ENCODE results near the gene DYNLRB1. TPM values are rescaled to one million over a fixed set of nuclear protein-coding genes. Genes with fewer than 3 reads are reported as not detected.

The DYNLRB1 gene
- total RNA-seq, 1 experiment from 2014 or later: 127 TPM

DNA sequence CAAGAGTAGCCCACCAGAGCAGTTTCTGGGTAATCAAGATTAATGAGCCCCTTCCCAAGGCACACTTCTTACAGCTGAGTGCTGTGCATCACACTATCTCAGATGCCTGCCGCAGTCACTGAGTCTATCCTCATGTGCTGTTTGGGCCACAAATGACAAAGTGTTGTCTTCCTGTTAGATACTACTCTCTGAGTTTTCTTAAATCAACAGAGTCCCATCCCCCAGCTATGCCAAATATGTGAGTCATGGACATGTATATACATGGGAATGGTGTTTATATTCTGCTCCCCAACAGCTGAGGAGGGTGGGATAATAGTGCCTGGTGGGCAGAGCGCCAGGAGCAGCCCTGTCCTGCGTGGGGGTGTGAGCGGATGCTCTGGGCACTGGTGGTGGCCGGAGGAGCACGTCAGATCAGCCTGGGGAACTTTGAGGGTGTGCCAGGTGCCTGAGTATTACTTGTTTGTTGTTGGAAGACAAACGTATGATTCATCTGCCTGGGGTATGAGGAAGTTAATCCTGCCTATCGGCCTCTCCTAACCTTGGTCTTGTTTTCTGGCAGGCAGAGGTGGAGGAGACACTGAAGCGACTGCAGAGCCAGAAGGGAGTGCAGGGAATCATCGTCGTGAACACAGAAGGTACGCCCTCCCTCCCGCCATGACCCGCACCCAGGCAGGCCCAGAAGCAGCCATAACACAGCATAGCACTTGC lies 9.6 kb downstream of the DYNLRB1 start:
- Mint-ChIP-seq H3K4me1 (ENCODE audit: insufficient read depth, unreplicated experiment) (peaks cover 33% of the 10 kb centered on the region), H3K27me3 (ENCODE audit: insufficient read depth, unreplicated experiment) (no peaks in the 10 kb centered on the region), H3K4me3 (ENCODE audit: unreplicated experiment) (peak overlapping the region; percentile 72), H3K36me3 (ENCODE audit: insufficient read depth, unreplicated experiment) (peaks cover 71% of the 10 kb centered on the region), H3K27ac (ENCODE audit: low read depth, unreplicated experiment) (peak overlapping the region; percentile 97), H3K9me3 (ENCODE audit: unreplicated experiment) (no peaks in the 10 kb centered on the region)
- POLR2A ChIA-PET: interaction anchor here (0.6 to 5.0 kb wide), 13 partner anchors 10 to 338 kb away, joined by 3 to 205 read pairs (median 3); partner anchors contain the start of genes AHCY, DYNLRB1, MAP1LC3A and PIGU
- DNase-seq (ENCODE audit: unreplicated experiment): peak; percentile 98
- intact Hi-C loops (cut with micrococcal nuclease): loop anchor here (1.0 to 10.0 kb wide), 2 partner anchors 10 to 331 kb away; partner anchors contain the start of gene DYNLRB1
- no peak for TF ChIP-seq CTCF (IDR thresholded peaks at IDR 0.05; ENCODE audit: unreplicated experiment)
- BruUV-seq (replicated peaks): no TSS peak
- CTCF ChIA-PET: interaction anchor here (0.9 to 2.5 kb wide), 6 partner anchors 9 to 213 kb away, joined by 3 to 9 read pairs (median 6); partner anchors contain the start of gene DYNLRB1

- POLR2A ChIA-PET: interaction anchor here (1.0 to 5.0 kb wide), 10 partner anchors 10 to 224 kb away, joined by 3 to 205 read pairs (median 4); partner anchors contain the start of genes AHCY, DYNLRB1, MAP1LC3A and PIGU
- Mint-ChIP-seq H3K4me3 (ENCODE audit: unreplicated experiment) (peak overlapping the region; percentile 72), H3K36me3 (ENCODE audit: insufficient read depth, unreplicated experiment) (peaks cover 77% of the 10 kb centered on the region), H3K4me1 (ENCODE audit: insufficient read depth, unreplicated experiment) (peaks cover 36% of the 10 kb centered on the region), H3K9me3 (ENCODE audit: unreplicated experiment) (no peaks in the 10 kb centered on the region), H3K27ac (ENCODE audit: low read depth, unreplicated experiment) (peak overlapping the region; percentile 97), H3K27me3 (ENCODE audit: insufficient read depth, unreplicated experiment) (no peaks in the 10 kb centered on the region)
- BruUV-seq (replicated peaks): no TSS peak
- CTCF ChIA-PET: interaction anchor here (1.0 to 2.0 kb wide), 7 partner anchors 9 to 215 kb away, joined by 3 to 9 read pairs (median 5); partner anchors contain the start of gene DYNLRB1
- no peak for DNase-seq (ENCODE audit: unreplicated experiment)
- intact Hi-C loops (cut with micrococcal nuclease): loop anchor here (1.0 to 10.0 kb wide), 2 partner anchors 10 to 332 kb away; partner anchors contain the start of gene DYNLRB1
- TF ChIP-seq CTCF (IDR thresholded peaks at IDR 0.05; ENCODE audit: unreplicated experiment): no peak
Observed at GRCh38 chr20:34526466-34526865, 10.2 kb downstream of the DYNLRB1 start.

- POLR2A ChIA-PET: interaction anchor here (0.7 to 5.0 kb wide), 7 partner anchors 9 to 1939 kb away, joined by 3 to 205 read pairs (median 4); partner anchors contain the start of genes AHCY, DYNLRB1, MAP1LC3A and PIGU
- BruUV-seq (replicated peaks): no TSS peak
Observed at GRCh38 chr20:34527016-34527415, 10.8 kb downstream of the DYNLRB1 start.

More at GRCh38 chr20:34527016-34527415, 10.8 kb downstream of the DYNLRB1 start:
- peak overlapping the region; percentile 72 for H3K4me3 Mint-ChIP-seq (ENCODE audit: unreplicated experiment)
- peak overlapping the region; percentile 97 for H3K27ac Mint-ChIP-seq (ENCODE audit: low read depth, unreplicated experiment)
- CTCF ChIA-PET: interaction anchor here (0.6 to 2.0 kb wide), 9 partner anchors 10 to 216 kb away, joined by 3 to 9 read pairs (median 4); partner anchors contain the start of gene DYNLRB1
- H3K36me3 Mint-ChIP-seq (ENCODE audit: insufficient read depth, unreplicated experiment): peaks cover 78% of the 10 kb centered on the region
- intact Hi-C loops (cut with micrococcal nuclease): loop anchor here (10.0 kb wide), 1 partner anchor 332 kb away; no protein-coding TSS in a partner anchor
- peaks cover 38% of the 10 kb centered on the region for H3K4me1 Mint-ChIP-seq (ENCODE audit: insufficient read depth, unreplicated experiment)
- DNase-seq (ENCODE audit: unreplicated experiment): no peak
- no peaks in the 10 kb centered on the region for H3K9me3 Mint-ChIP-seq (ENCODE audit: unreplicated experiment)
- no peak for TF ChIP-seq CTCF (IDR thresholded peaks at IDR 0.05; ENCODE audit: unreplicated experiment)
- H3K27me3 Mint-ChIP-seq (ENCODE audit: insufficient read depth, unreplicated experiment): no peaks in the 10 kb centered on the region
